Astrocyte of the spinal cord (primary cell): Measurements from ENCODE around the gene MGLL.
"Not testable (repeated sequence)": the region's sequence is repeated elsewhere in the genome, so short reads cannot be mapped to it uniquely, and the experiment has no call there.

Source experiments
- DNase-seq: peaks from one replicate; pipeline ENCODE4 v3.0.0; 2011; ENCODE audit warnings: low read depth, low spot score
- H3K4me3 ChIP-seq: 2 replicates; pipeline ENCODE4 v1.5.1; 2011; ENCODE audit warnings: low read depth, mild to moderate bottlenecking, low read length, moderate library complexity
- CTCF ChIP-seq: IDR thresholded peaks from 2 replicates; pipeline ENCODE4 v1.5.1; 2012; ENCODE audit warnings: low read depth, mild to moderate bottlenecking, low read length, inconsistent platforms
- in situ Hi-C: cut with HindIII; loops from 2 replicates; pipeline ENCODE4 v1.10.0; 2017; ENCODE audit warnings: low sequenced_read_pairs

Gene MGLL

GRCh38 chr3:127655641-127656040, 166.7 kb downstream of the MGLL start:
- DNase-seq = peak; percentile 39
- in situ Hi-C loops = no loop called here
- H3K4me3 ChIP-seq = no peak overlapping the region
- no peak for TF ChIP-seq CTCF

- in situ Hi-C loops, H3K4me3 ChIP-seq, DNase-seq: not testable (repeated sequence)
Measured at GRCh38 chr3:127654993-127655392, 167.3 kb downstream of the MGLL start.

- DNase-seq = no peak
- no peak for TF ChIP-seq CTCF
- in situ Hi-C loops = no loop called here
- H3K4me3 ChIP-seq = no peak overlapping the region
Measured at GRCh38 chr3:127654374-127654773, 167.9 kb downstream of the MGLL start.

DNA sequence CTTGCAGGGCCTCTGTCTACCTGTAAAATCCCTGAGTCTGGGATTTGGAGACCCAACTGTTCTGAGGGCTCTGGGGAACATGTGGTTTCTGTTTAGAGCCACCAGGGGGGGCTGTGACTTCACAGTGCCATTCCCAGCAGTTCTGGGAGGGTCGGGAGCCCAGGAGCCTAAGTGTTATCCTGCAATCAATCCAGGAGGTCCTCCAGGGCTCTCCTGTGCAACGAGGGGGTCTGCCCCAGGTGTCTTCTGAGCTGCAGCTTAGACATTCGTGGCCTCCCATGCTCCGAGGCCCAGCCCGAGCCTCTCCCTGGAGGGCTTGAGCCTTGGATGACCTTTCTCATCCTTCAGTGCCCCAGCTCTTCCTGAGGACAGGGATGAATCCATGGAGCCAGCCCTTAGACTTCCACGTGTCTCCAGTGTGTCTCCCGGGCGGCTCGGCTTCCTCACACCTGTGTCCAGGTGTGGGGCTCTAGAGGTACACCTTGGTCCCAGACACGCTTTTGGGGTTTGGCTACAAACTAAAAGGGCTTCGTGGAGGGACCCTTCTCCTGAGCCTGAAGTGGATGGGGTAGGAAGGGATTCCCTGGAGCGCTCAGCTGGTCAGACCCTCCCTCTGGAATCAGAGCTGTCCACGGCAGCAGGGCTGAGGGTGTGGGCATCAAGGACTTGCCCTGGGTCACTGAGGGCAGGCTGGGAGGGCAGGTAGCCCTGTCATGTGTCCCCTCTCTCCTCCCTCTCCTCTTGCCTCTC, 169.9 kb downstream of the MGLL start:
- in situ Hi-C loops = no loop called here
- DNase-seq = peak; percentile 48
- H3K4me3 ChIP-seq = no peak overlapping the region
- peak; percentile 80 for TF ChIP-seq CTCF

DNA sequence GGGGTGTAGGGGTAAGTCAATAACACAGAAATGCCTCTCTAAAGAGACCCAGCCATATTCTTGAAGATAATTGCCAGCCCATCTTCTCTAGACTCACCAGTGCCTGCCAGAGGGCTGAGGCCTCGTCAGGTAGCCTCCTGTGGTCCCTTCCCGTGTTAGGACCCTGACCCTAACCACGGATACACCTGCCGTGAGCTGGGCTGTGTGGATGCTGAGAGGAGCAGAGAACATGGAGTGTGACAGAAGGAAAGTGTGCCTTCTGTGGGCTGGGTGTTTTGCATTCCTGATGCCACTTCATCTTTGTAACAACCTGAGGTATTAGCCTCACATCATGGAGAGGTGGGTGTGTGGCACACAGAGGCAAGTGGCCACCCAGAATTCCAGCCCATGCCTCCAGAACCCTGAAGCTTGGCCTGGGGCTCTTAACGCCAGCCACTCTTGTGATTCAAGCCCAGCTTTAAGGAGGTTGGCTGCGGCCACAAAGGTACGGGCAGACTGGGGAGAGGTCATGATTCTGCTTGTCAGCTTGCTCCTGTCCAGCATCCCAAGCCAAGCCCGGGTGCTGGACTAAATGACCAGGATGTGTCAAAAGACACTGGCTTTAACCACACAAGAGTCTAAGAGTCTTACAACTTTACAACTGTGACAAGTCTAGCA, 170.7 kb downstream of the MGLL start:
- no peak for DNase-seq
- TF ChIP-seq CTCF = no peak
- no peak overlapping the region for H3K4me3 ChIP-seq
- in situ Hi-C loops = no loop called here

DNA sequence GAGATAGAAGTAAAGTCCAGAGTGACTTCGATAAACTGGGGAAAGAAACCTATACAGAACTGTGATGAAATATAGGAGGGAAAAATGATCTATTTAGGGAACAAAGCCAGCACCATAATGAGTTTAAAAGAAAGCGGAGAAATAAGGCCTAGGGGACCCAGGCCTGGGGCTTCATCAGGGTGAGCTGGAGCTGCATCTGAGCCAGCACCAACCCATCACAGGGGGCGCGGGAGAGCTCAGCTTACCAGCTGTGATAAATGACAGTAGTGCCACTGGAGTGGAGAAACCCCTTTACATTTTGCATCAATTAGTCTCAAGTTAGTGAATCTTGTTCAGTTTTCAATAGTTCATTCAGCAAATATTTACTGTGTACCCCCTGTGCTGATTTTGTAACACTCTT, 172.1 kb downstream of the MGLL start:
- in situ Hi-C loops = no loop called here
- DNase-seq = no peak
- no peak overlapping the region for H3K4me3 ChIP-seq
- no peak for TF ChIP-seq CTCF

DNA sequence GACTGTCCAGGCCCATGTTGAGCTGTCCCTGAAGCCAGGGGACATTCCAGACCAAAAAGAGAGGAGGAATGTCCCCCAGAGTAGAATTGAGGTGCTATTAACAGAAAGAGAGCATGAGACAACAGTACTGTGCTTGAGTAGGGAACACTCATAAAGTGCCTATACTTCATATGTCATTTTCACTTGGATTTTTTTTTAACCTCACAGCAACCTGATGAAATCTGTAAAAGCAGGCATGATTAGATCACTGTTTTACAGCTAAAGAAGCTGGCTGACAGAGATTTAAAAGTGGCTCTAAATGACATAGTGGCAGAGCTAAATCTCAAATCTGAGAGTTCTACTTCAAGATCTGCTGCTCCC, 174.5 kb downstream of the MGLL start:
- in situ Hi-C loops = no loop called here
- no peak for DNase-seq
- H3K4me3 ChIP-seq = no peak overlapping the region
- TF ChIP-seq CTCF = no peak
